ENCODE measurements around the gene ERMP1.
"Not testable (repeated sequence)": the region's sequence is repeated elsewhere in the genome, so short reads cannot be mapped to it uniquely, and the experiment has no call there.

ERMP1 gene

DNA sequence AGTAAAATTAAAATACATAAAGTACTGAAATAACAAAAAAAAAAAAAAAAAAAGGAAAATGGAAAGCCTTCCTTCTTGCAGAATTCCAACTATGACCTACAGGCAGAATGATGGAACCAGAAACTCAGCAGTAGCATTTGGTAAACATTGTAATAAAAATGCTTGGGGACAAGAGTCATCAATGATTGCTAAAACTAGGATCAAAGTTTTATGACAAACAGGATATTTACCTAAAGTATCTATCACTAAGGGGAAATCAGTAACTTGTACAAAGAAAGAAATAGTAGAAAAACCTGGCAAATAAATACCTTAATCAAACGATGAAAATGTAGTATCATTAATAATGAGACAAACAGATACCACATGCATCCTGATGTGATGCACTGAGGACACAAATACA, 17.5 kb downstream of the ERMP1 start:
- DNase-seq = no peak

DNA sequence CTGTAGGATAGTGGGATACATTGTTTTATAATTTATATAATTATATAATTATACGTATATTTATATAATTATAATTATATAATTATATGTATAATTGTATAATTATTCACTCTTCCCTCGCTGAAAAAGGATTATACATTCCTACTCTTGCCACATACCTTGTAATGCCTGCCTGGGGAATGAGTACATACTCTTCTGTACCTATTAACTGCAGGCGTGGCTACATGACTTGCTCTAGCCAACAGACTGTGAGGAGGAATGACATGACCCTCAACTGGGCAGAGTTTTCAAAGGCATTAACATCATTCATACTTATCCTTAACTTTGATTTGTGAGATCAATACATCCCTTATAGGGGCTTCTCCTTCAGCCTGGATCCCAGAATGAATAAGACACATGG, 19.1 kb downstream of the ERMP1 start:
- no peak for DNase-seq

GRCh38 chr9:5811751-5812150, 21.2 kb downstream of the ERMP1 start:
- no peak for DNase-seq

DNA sequence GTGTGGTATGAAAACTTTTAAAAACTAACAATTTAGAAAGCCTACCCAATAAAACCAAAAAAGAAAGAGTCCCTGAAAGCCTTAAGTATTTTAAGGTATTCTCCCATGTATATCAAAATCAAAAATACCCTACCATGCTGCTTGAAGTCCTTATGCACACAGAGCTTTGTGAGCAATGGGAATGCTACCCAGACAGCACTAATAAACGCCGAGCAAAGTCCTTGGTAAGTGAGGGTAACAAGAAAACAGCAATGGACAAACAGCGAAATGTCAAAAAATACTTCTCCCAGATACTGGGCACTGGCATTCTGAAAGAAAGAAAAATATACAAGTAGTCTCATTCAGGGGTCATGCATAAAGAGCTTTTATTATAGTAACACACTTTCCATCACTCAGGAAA, 27.4 kb downstream of the ERMP1 start:
- no peak for DNase-seq

GRCh38 chr9:5801739-5802113, 31.2 kb downstream of the ERMP1 start:
- DNase-seq = no peak

DNA sequence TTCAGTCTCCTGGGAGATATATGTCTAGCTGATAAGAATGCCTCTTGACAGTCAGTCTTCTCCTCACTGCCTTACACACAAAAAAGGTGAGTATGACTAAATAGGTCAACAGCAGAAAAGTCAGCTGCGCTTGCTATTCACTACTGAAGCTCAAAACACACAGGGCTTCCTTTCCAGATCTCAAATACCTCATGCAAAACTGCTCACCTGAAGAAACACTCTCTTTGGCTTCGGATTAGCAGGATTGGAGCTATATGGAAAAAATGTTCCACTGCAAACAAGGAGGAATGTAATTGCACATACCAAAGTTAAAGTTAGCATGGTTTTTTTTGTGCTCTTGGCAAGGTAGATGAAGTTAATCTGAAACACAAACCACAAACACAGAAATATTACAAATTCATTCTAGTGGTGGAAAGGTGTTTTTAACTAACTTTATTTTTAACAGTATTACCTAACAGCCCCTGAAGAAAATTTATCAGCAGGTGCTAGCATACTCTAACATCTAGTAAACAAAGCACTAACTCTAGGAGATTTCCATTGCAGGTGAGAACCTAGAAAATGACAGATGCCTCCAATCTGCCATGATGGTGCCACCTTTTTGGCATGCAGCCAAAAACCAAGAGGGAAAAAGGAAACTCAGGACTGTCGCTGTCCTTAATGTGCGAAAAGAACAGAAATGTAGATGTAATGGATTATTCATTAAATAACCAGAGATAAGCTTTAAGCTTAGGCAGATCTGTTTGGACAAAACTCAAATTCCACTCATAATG, 31.8 kb downstream of the ERMP1 start:
- DNase-seq = no peak

DNA sequence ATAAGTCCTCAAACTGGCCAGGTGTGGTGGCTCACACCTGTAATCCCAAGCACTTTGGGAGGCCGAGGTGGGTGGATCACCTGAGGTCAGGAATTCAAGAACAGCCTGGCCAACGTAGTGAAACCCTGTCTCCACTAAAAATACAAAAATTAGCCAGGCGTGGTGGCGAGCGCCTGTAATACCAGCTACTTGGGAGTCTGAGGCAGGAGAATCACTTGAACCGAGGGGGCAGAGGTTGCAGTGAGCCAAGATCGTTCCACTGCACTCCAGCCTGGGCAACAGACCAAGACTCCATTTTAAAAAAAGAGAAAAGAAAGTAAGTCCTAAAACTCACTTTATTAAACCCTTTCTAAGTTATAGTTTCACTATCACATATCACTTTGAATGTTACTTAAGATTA, 32.5 kb downstream of the ERMP1 start:
- not testable (repeated sequence) for DNase-seq

DNA sequence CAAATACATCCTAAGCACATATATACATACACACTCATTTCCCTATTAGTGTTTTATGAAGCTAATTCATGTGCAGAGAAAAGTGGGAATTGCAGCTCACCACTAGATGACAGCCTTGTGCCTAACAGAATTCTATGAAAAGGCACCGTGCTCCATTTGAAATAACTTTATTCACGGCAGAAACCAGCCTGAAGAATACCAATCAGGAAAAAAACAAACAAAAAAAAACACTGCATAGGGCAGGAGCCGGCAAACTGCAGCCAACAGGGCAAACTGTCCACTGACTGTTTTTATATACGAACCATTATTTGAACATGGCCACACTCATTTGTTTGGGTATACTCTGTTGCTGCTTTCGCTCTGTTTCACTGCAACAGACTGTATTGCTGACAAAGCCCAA, 33.6 kb downstream of the ERMP1 start:
- DNase-seq = no peak

GRCh38 chr9:5798581-5798980, 34.3 kb downstream of the ERMP1 start:
- no peak for DNase-seq

DNA sequence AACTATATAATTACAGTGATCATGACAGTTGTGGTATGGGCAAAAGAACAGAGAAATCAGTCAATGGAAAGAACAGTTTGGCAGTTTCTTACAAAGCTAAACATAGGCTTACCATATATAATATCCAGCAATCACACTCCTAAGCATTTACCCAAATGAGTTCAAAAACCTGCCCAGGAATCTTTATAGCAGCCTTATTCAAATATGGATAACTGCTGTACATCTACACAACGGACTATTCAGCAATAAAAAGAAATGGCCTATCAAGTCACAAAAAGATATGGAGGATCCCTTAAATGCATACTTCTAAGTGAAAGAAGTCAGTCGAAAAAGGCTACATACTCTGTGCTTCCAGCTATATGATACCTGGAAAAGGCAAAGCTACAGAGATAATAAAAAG, 36.6 kb downstream of the ERMP1 start:
- DNase-seq = no peak

DNA sequence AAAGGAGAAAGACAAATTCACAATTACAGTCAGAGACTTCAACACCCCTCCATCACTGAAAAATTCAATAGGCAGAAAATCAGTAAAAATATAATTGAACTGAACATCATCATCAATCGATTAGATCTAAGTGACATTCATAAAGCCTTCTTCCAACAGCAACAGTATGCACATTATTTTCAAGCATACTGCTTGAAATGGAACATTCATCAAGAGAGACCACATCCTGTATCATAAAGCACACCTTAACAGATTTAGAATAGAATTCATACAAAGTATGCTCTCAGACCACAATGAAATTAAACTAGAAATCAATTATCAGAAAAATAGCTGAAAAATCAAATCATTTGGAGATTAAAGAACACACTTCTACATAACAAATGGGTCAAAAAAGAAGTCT, 39.1 kb downstream of the ERMP1 start:
- no peak for DNase-seq

GRCh38 chr9:5791870-5792269, 41.0 kb downstream of the ERMP1 start:
- no peak for DNase-seq

GRCh38 chr9:5790923-5791322, 42.0 kb downstream of the ERMP1 start:
- DNase-seq = no peak

DNA sequence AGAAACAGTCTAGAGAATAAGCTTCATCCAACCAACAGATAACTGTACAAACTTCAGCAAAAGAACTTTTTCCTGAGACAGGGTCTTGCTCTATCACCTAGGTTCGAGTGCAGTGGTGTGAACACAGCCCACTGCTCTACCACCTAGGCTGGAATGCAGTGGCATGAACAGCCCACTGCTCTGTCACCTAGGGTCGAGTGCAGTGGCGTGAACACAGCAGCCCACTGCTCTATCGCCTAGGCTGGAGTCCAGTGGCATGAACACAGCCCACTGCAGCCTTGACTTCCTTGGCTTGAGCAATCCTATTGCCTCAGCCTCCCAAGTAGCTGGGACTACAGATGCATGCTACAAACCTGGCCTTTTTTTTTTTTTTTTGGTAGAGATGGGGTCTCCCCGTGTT, 43.4 kb downstream of the ERMP1 start:
- DNase-seq = no peak

GRCh38 chr9:5787759-5788302, 45.1 kb downstream of the ERMP1 start:
- DNase-seq = no peak

DNA sequence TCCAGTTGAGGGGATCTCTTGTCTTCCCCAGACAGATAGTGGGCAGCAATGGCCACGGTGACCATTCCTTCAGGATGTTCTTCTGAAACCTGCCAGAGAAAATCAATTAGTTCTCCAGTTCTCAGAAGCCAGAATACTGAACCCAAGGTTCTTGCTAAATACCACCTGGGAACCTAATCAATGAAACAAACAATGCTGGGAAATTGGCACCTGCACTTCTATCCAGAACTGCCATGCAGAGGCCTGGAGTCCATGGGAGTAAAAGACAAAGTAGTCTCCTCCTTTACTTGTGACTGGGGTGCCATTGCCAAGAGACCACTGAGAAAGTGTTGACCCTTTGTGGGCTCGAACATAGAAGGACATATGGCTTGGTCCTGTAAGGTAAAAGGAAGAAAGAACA, 45.7 kb downstream of the ERMP1 start:
- DNase-seq = no peak

DNA sequence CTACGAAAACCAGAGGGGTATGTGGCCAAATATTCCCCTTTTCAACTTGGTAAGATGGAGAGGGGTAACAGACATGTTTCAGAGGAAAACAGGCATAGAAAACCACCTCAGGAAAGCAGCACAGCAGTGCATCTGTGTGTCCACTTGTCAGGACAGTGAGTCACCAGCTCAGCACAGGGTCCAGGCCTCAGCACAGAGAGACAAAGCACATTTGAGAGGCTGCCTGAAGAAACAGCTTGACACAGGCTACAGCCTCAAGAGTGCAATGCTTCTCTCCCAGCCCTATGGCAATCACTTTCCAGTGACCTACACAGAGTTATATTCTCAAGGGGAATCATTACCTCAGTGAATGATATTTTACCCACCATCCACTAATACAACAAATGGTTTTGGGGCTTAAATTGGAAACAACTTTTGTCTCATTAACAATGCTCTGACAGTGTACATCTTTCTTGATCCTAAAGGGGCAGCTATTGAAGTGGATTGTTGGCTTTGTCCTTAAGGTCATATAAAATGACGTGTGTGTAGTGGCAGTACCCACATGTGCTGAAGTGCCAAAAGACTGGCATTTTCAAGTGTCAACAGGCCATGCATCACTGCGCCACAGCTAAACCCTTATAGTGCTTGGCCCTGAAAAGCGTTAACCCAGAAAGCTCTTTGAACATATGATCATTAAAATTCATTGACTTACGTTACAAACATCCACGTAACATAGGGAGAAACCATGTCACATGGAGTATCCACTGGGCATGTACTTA, 46.4 kb downstream of the ERMP1 start:
- DNase-seq = no peak

GRCh38 chr9:5784526-5785315, 48.2 kb downstream of the ERMP1 start:
- no peak for DNase-seq

GRCh38 chr9:5783982-5784381, 48.9 kb downstream of the ERMP1 start:
- no peak for DNase-seq

- not testable (repeated sequence) for DNase-seq
Measured at GRCh38 chr9:5783420-5783819, 49.5 kb downstream of the ERMP1 start.

- DNase-seq = not testable (repeated sequence)
Measured at GRCh38 chr9:5779705-5780218, 53.2 kb downstream of the ERMP1 start.

GRCh38 chr9:5778805-5779204, 54.1 kb downstream of the ERMP1 start:
- no peak for DNase-seq

DNA sequence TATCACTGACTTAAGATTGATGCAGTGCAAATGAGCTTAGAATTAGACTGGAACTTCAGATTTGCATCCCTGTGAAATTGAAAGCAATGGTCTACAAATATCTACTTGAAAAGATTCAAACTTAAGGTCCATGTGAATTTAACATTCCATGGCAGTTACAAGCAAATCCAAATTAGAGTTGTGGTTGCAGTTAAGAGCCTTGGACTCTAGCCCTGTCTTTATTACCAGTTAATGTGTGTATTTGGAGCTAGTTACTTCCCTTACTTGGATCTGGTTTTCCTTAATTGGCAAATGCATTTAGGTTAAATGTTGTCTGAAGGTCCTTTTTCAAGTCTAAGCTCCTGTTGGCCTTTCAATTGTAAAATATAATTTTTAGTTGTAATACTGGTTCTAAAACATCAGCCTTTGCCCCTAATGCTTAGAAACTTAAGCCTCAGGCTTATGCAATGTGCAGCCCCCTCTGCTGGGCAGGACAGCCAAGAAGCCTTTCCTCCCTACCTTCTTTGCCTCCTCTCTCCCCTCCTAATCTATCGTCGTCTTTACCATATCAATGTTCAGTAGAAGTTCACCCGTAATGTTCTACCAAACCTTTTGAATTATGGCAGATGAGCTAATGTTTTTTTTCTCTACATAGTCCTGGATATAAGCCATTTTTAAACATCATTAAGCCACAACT, 59.5 kb downstream of the ERMP1 start:
- no peak for DNase-seq
